HepG2 (cell line): ENCODE data around the gene JMJD4. TPM values are rescaled to one million over a fixed set of nuclear protein-coding genes. Genes with fewer than 3 reads are reported as not detected.

ENCODE experiments used
- ATAC-seq: fragments of 200-7000 bp; cut with Tn5 transposase; 3 replicates; pipeline ENCODE4 v1.9.1; 2020; ENCODE audit warnings: mild to moderate bottlenecking, moderate library complexity
- BruUV-seq: library from RNA; stranded (reverse); fragments of 400-500 nt; replicated peaks from 2 replicates; lab custom pipeline; 2021; lab: Mats Ljungman, UMichigan
- CTCF ChIA-PET: fragments of 300-600 bp; formaldehyde crosslinking; extraction: SDS; loops from one replicate; lab custom pipeline; 2021; ENCODE audit warnings: low total read pairs, inconsistent platforms, low intra/inter-chr PET ratio; lab: Yijun Ruan, JAX
- POLR2A ChIA-PET: fragments of 350-600 bp; sonication (Branson Sonifier 250); formaldehyde crosslinking; loops from one replicate; lab custom pipeline; 2020; ENCODE audit warnings: antibody characterized with exemption, inconsistent platforms; lab: Yijun Ruan, JAX
- DNase-seq: peaks from one replicate; pipeline ENCODE4 v3.0.0-alpha.2; 2015; ENCODE audit warnings: low spot score
- FAIRE-seq: peaks from 3 replicates; lab custom pipeline; 2011; peaks lifted over from hg19 to GRCh38; lab: Jason Lieb, UNC
- H2AFZ ChIP-seq: one replicate; pipeline ENCODE4 v1.6.1; 2011; ENCODE audit warnings: low read length, inconsistent platforms
- H3K27ac ChIP-seq: fragments of 300-600 bp; 3 replicates; pipeline ENCODE4 v1.8.0; 2011; ENCODE audit warnings: mixed run types, mild to moderate bottlenecking, mixed read lengths, low read length, inconsistent platforms; ENCODE audit not compliant: insufficient read depth; ENCODE audit errors: extremely low read length
- H3K27me3 ChIP-seq, 2 experiments: fragments of 200-600 bp in 1 of 2; 2 replicates in 1 of 2; 3 replicates in 1 of 2; pipeline versions ENCODE4 v1.6.0 to v1.8.0; 2011; ENCODE audit warnings: low read length in 2 of 2, mild to moderate bottlenecking in 2 of 2, moderate library complexity in 2 of 2, inconsistent platforms in 1 of 2; ENCODE audit not compliant: insufficient read depth in 2 of 2, control insufficient read depth in 1 of 2
- H3K36me3 ChIP-seq, 2 experiments: fragments of 200-600 bp in 1 of 2; replicated peaks in 1 of 2; 2 replicates in 1 of 2; 3 replicates in 1 of 2; pipeline versions ENCODE4 v1.5.1 to v1.8.0; 2011; ENCODE audit warnings: low read length in 2 of 2, inconsistent platforms in 1 of 2; ENCODE audit not compliant: insufficient read depth in 2 of 2, control insufficient read depth in 1 of 2
- H3K4me1 ChIP-seq: 2 replicates; pipeline ENCODE4 v1.5.1; 2012; ENCODE audit warnings: low read length, inconsistent platforms; ENCODE audit not compliant: insufficient read depth
- H3K4me2 ChIP-seq: 2 replicates; pipeline ENCODE4 v1.6.0; 2011; ENCODE audit warnings: low read depth, low read length, inconsistent platforms
- H3K4me3 ChIP-seq, 3 experiments: fragments of 200-600 bp in 1 of 3; sonication (generic), shearing (Covaris generic) in 1 of 3; replicated peaks in 1 of 3; 2 replicates each; pipeline ENCODE4 v1.5.1; 2011 to 2016; ENCODE audit warnings: low read length in 3 of 3, inconsistent platforms in 2 of 3, low read depth in 2 of 3, mild to moderate bottlenecking in 2 of 3, control low read depth in 1 of 3, mixed read lengths in 1 of 3; ENCODE audit not compliant: insufficient read depth in 1 of 3
- H3K79me2 ChIP-seq: one replicate; pipeline ENCODE4 v1.6.1; 2011; ENCODE audit warnings: low read length, inconsistent platforms; ENCODE audit not compliant: insufficient read depth
- H3K9ac ChIP-seq: 2 replicates; pipeline ENCODE4 v1.6.0; 2011; ENCODE audit warnings: mild to moderate bottlenecking, low read depth, low read length, inconsistent platforms; ENCODE audit not compliant: insufficient read depth
- H3K9me3 ChIP-seq: 2 replicates; pipeline ENCODE4 v1.5.1; 2012; ENCODE audit warnings: mild to moderate bottlenecking, low read length
- H4K20me1 ChIP-seq: 2 replicates; pipeline ENCODE4 v1.6.0; 2011; ENCODE audit warnings: inconsistent platforms, mild to moderate bottlenecking, low read length, moderate library complexity; ENCODE audit not compliant: insufficient read depth
- ATF1 ChIP-seq: IDR thresholded peaks from 2 replicates; pipeline ENCODE4 v1.6.1; 2016; ENCODE audit warnings: mild to moderate bottlenecking, control low read depth
- ATF7 ChIP-seq, 2 experiments: fragments of 450-650 bp in 1 of 2; sonication (generic) in 1 of 2; formaldehyde crosslinking in 1 of 2; IDR thresholded peaks; 2 replicates each; pipeline versions ENCODE4 v1.4.0 to v1.6.1; 2016 to 2020; ENCODE audit warnings: antibody characterized with exemption in 1 of 2, mild to moderate bottlenecking in 1 of 2, missing genetic modification reagents in 1 of 2
- GLI4 ChIP-seq: sonication (generic); formaldehyde crosslinking; IDR thresholded peaks from 2 replicates; pipeline ENCODE4 v1.5.1; 2020; ENCODE audit warnings: missing genetic modification reagents, mild to moderate bottlenecking, moderate library complexity, borderline replicate concordance
- KDM6A ChIP-seq: IDR thresholded peaks from 2 replicates; pipeline ENCODE4 v1.6.1; 2016; ENCODE audit warnings: low read depth
- MXD3 ChIP-seq: IDR thresholded peaks from 2 replicates; pipeline ENCODE4 v1.6.1; 2016; ENCODE audit warnings: mild to moderate bottlenecking, missing biosample characterization, missing genetic modification reagents
- NBN ChIP-seq: fragments of 450-650 bp; conservative IDR thresholded peaks from 2 replicates; pipeline ENCODE4 v1.6.1; 2017
- NFKBIZ ChIP-seq: IDR thresholded peaks from 2 replicates; pipeline ENCODE4 v1.6.1; 2018; ENCODE audit warnings: missing genetic modification reagents, missing compliant biosample characterization
- NRL ChIP-seq: sonication (generic); formaldehyde crosslinking; IDR thresholded peaks from 2 replicates; pipeline ENCODE4 v1.5.0; 2020; ENCODE audit warnings: missing genetic modification reagents, mild to moderate bottlenecking, moderate library complexity, borderline replicate concordance
- RFXANK ChIP-seq: IDR thresholded peaks from 2 replicates; pipeline ENCODE4 v1.6.1; 2016
- SMAD1 ChIP-seq: sonication (generic); formaldehyde crosslinking; IDR thresholded peaks from 2 replicates; pipeline ENCODE4 v1.4.0; 2020; ENCODE audit warnings: missing genetic modification reagents, low read depth, mild to moderate bottlenecking, borderline replicate concordance
- SMYD3 ChIP-seq: sonication (generic); formaldehyde crosslinking; IDR thresholded peaks from 2 replicates; pipeline ENCODE4 v1.8.1; 2023; ENCODE audit warnings: mild to moderate bottlenecking, missing genetic modification reagents
- SP1 ChIP-seq, 2 experiments: fragments of 450-650 bp in 1 of 2; sonication (generic) in 1 of 2; formaldehyde crosslinking in 1 of 2; IDR thresholded peaks; 2 replicates each; pipeline versions ENCODE4 v1.4.0 to v1.6.1; 2016 to 2020; ENCODE audit warnings: missing genetic modification reagents in 1 of 2
- ZFP37 ChIP-seq: sonication (generic); formaldehyde crosslinking; IDR thresholded peaks from 2 replicates; pipeline ENCODE4 v1.4.0; 2020; ENCODE audit warnings: missing genetic modification reagents, borderline replicate concordance
- ZKSCAN8 ChIP-seq: IDR thresholded peaks from 2 replicates; pipeline ENCODE4 v1.6.1; 2016; ENCODE audit warnings: borderline replicate concordance, missing genetic modification reagents, missing compliant biosample characterization
- ZNF17 ChIP-seq: sonication (generic); formaldehyde crosslinking; IDR thresholded peaks from 2 replicates; pipeline ENCODE4 v1.5.0; 2020; ENCODE audit warnings: mild to moderate bottlenecking, missing genetic modification reagents
- ZNF33A ChIP-seq: sonication (generic); formaldehyde crosslinking; IDR thresholded peaks from 2 replicates; pipeline ENCODE4 v1.5.1; 2020; ENCODE audit warnings: missing genetic modification reagents, mild to moderate bottlenecking, moderate library complexity, borderline replicate concordance
- ZNF598 ChIP-seq: sonication (generic); formaldehyde crosslinking; IDR thresholded peaks from 2 replicates; pipeline ENCODE4 v1.5.1; 2020; ENCODE audit warnings: mild to moderate bottlenecking, missing genetic modification reagents, borderline replicate concordance
- ZNF782 ChIP-seq: sonication (generic); formaldehyde crosslinking; IDR thresholded peaks from 2 replicates; pipeline ENCODE4 v1.4.0; 2020; ENCODE audit warnings: missing genetic modification reagents, mild to moderate bottlenecking, borderline replicate concordance
- WGBS: methylation state at CpG from one replicate; pipeline ENCODE4 v1.1.6; 2017; ENCODE audit warnings: low lambda C conversion rate; 5-methylcytosine and 5-hydroxymethylcytosine counted together
- in situ Hi-C: cut with HindIII; loops from 2 replicates; pipeline ENCODE4 v1.10.0; 2017; ENCODE audit warnings: low pct_unique_long_range_greater_than_20kb; ENCODE audit not compliant: extremely low pct_ligation_motif_present
- intact Hi-C: fragments of 100-400 bp; cut with micrococcal nuclease; formaldehyde crosslinking; loops from one replicate; pipeline ENCODE4 v1.10.0; 2022; ENCODE audit not compliant: unreplicated experiment
- polyA plus RNA-seq, 8 experiments: library from polyadenylated mRNA; depleted of rRNA in 3 of 8; stranded (reverse) in 7 of 8; unstranded in 1 of 8; fragments of >200 nt; fragmentation: Illumina TruSeq in 4 of 8; extraction: Trizol in 4 of 8; gene quantifications; 2 replicates each; pipeline versions ENCODE4 v1.2.1 to v1.2.3, GENCODE V29; 2011 to 2016; ENCODE audit warnings: low read depth in 4 of 8, missing spikeins in 1 of 8, mixed read lengths in 1 of 8; ENCODE audit not compliant: insufficient read depth in 1 of 8
- total RNA-seq, 5 experiments: library from RNA; depleted of rRNA; stranded (reverse); fragments of >200 nt; fragmentation: Illumina TruSeq; extraction: Trizol; gene quantifications; 2 replicates each; pipeline ENCODE4 v1.2.3, GENCODE V29; 2016; ENCODE audit warnings: low read depth in 1 of 5

JMJD4 gene
- total and polyA plus RNA-seq, 2 of the 13 experiments (the other 11 are each of a cell fraction or from before 2014, with no cell fraction given) = 10.2 to 29.0 TPM

GRCh38 chr1:227747382-227747781 is 12.3 kb upstream of the JMJD4 start:
- no peak overlapping the region for H3K4me2 ChIP-seq
- H2AFZ ChIP-seq = no peak overlapping the region
- ChIA-PET POLR2A (no interaction called here), CTCF (no interaction called here)
- H3K9me3 ChIP-seq = no peaks in the 10 kb centered on the region
- H3K79me2 ChIP-seq = peaks cover 7% of the 10 kb centered on the region
- 0 out of 2 replicates have a peak, but pooled peaks cover under 1% of the 10 kb centered on the region for H4K20me1 ChIP-seq
- BruUV-seq = no TSS peak
- no peak overlapping the region for H3K27ac ChIP-seq
- peaks cover 15 to 31% of the 10 kb centered on the region in 2 experiments; a peak in 4 of 5 replicates for H3K36me3 ChIP-seq
- H3K4me3 ChIP-seq = no peak overlapping the region
- intact Hi-C loops (no loop called here), in situ Hi-C loops (loop anchor here (10.0 kb wide), 1 partner anchor 263 kb away; no protein-coding TSS in a partner anchor)
- DNase-seq = no peak
- no peaks in the 10 kb centered on the region for H3K27me3 ChIP-seq
- no peak for TF ChIP-seq ZNF782 (CRISPR knock-in tag)
- TF ChIP-seq MXD3 (CRISPR knock-in tag) = no peak
- TF ChIP-seq SP1 (IDR thresholded peaks at IDR 0.05) = no peak
- TF ChIP-seq SP1 (CRISPR knock-in tag; IDR thresholded peaks at IDR 0.05) = no peak
- no peak for TF ChIP-seq KDM6A
- TF ChIP-seq NFKBIZ = no peak
- TF ChIP-seq NBN = no peak
- TF ChIP-seq ZKSCAN8 (CRISPR knock-in tag) = no peak
- no peak for TF ChIP-seq ATF1 (CRISPR knock-in tag)
- H3K4me1 ChIP-seq = no peaks in the 10 kb centered on the region
- no peak overlapping the region for H3K9ac ChIP-seq
- no peak for ATAC-seq
- FAIRE-seq = no peak
- WGBS = 93% methylated on average over 3 of the region's 8 CpGs

GRCh38 chr1:227746676-227747075 is 11.6 kb upstream of the JMJD4 start:
- Histone ChIP-seq H3K9me3 (no peaks in the 10 kb centered on the region), H3K9ac (no peak overlapping the region), H3K79me2 (peaks cover 7% of the 10 kb centered on the region), H2AFZ (no peak overlapping the region), H3K4me1 (no peaks in the 10 kb centered on the region), H3K27ac (no peak overlapping the region), H3K36me3 (peaks cover 15 to 31% of the 10 kb centered on the region in 2 experiments; a peak in 4 of 5 replicates), H4K20me1 (0 out of 2 replicates have a peak, but pooled peaks cover 4% of the 10 kb centered on the region), H3K4me3 (no peak overlapping the region), H3K27me3 (no peaks in the 10 kb centered on the region), H3K4me2 (no peak overlapping the region)
- intact Hi-C loops (no loop called here), in situ Hi-C loops (loop anchor here (10.0 kb wide), 1 partner anchor 262 kb away; no protein-coding TSS in a partner anchor)
- FAIRE-seq = no peak
- 92% methylated on average over 6 of the region's 6 CpGs for WGBS
- ATAC-seq = no peak
- no peak for DNase-seq
- BruUV-seq = no TSS peak
- CTCF ChIA-PET = no interaction called here
- POLR2A ChIA-PET = no interaction called here
- TF ChIP-seq ZNF33A (no peak), GLI4 (CRISPR knock-in tag) (no peak), SMYD3 (CRISPR knock-in tag) (no peak), NRL (no peak), SMAD1 (no peak), ZNF17 (CRISPR knock-in tag) (no peak), ZNF598 (CRISPR knock-in tag) (no peak), ZFP37 (CRISPR knock-in tag) (no peak), RFXANK (CRISPR knock-in tag) (no peak), ATF7 (IDR thresholded peaks at IDR 0.05) (no peak), ATF7 (CRISPR knock-in tag; IDR thresholded peaks at IDR 0.05) (no peak)
